B cell (primary cell): ENCODE results near the gene GUCY2F. TPM values are rescaled to one million over a fixed set of nuclear protein-coding genes. Genes with fewer than 3 reads are reported as not detected.

Experiments
- ATAC-seq: fragments of 200-7000 bp; cut with Tn5 transposase; one replicate; pipeline ENCODE4 v1.10.0; 2021; ENCODE audit warnings: low read depth, mild to moderate bottlenecking, moderate number of reproducible peaks, moderate library complexity
- CTCF ChIA-PET: fragments of 350-600 bp; sonication (Branson Sonifier 250); formaldehyde crosslinking; loops from one replicate; lab custom pipeline; 2021; ENCODE audit warnings: antibody characterized with exemption, inconsistent platforms; lab: Charles Lee
- POLR2A ChIA-PET: fragments of 350-600 bp; sonication (Branson Sonifier 250); formaldehyde crosslinking; loops from one replicate; lab custom pipeline; 2021; ENCODE audit warnings: antibody characterized with exemption; lab: Charles Lee
- DNase-seq: peaks from one replicate; pipeline ENCODE4 v3.0.0; 2013
- H2AFZ ChIP-seq: 2 replicates; pipeline ENCODE4 v1.6.1; 2012; ENCODE audit warnings: mild to moderate bottlenecking, low read depth, low read length; ENCODE audit not compliant: insufficient read depth, poor library complexity, severe bottlenecking
- H3K27ac ChIP-seq, 2 donors: 1 replicate in 1 of 2; 2 replicates in 1 of 2; pipeline ENCODE4 v1.5.1; 2012 to 2013; ENCODE audit warnings: low read length in 2 of 2, mild to moderate bottlenecking in 2 of 2, moderate library complexity in 1 of 2
- H3K27me3 ChIP-seq, 4 experiments: fragments of 200-600 bp in 1 of 4; sonication (generic) in 1 of 4; replicated peaks in 1 of 4; 1 replicate in 2 of 4; 2 replicates in 2 of 4; pipeline versions ENCODE4 v1.6.1 to v1.7.0; 2013 to 2016; ENCODE audit warnings: low read length in 3 of 4, mild to moderate bottlenecking in 2 of 4, mixed read lengths in 1 of 4, moderate library complexity in 1 of 4; ENCODE audit not compliant: insufficient read depth in 4 of 4, control insufficient read depth in 3 of 4; ENCODE audit errors: control extremely low read depth in 1 of 4
- H3K36me3 ChIP-seq, 2 experiments: replicated peaks in 1 of 2; 1 replicate in 1 of 2; 2 replicates in 1 of 2; pipeline versions ENCODE4 v1.6.1 to v1.7.1; 2013; ENCODE audit warnings: low read length in 1 of 2; ENCODE audit not compliant: insufficient read depth in 2 of 2, control insufficient read depth in 1 of 2; ENCODE audit errors: control extremely low read depth in 1 of 2, extremely low read depth in 1 of 2
- H3K4me1 ChIP-seq, 2 donors: fragments of 200-600 bp in 1 of 2; sonication (generic) in 1 of 2; 1 replicate in 1 of 2; 2 replicates in 1 of 2; pipeline versions ENCODE4 v1.5.1 to v1.6.1; 2013 to 2017; ENCODE audit warnings: low read length in 2 of 2; ENCODE audit not compliant: control insufficient read depth in 2 of 2, insufficient read depth in 2 of 2
- H3K4me2 ChIP-seq: replicated peaks from 2 replicates; pipeline ENCODE3; 2012; ENCODE audit warnings: mild to moderate bottlenecking, low read depth, low read length; ENCODE audit not compliant: poor library complexity, severe bottlenecking
- H3K4me3 ChIP-seq, 5 experiments: fragments of 200-600 bp in 1 of 5; sonication (generic) in 1 of 5; 1 replicate in 3 of 5; 2 replicates in 2 of 5; pipeline versions ENCODE4 v1.5.1 to v1.7.0; 2011 to 2016; ENCODE audit warnings: low read length in 4 of 5, mild to moderate bottlenecking in 4 of 5, low read depth in 2 of 5, control low read depth in 1 of 5, moderate library complexity in 1 of 5; ENCODE audit not compliant: insufficient read depth in 1 of 5; ENCODE audit errors: control extremely low read depth in 1 of 5, extremely low read depth in 1 of 5
- H3K79me2 ChIP-seq: fragments of 200-600 bp; sonication (generic); one replicate; pipeline ENCODE4 v1.6.0; 2016; ENCODE audit warnings: low read length; ENCODE audit not compliant: control insufficient read depth, insufficient read depth
- H3K9ac ChIP-seq: fragments of 200-600 bp; sonication (generic); 2 replicates; pipeline ENCODE4 v1.6.1; 2017; ENCODE audit warnings: mild to moderate bottlenecking, low read length, moderate library complexity
- H3K9me3 ChIP-seq, 3 donors: one replicate each; pipeline versions ENCODE4 v1.6.1 to v1.7.1; 2013; ENCODE audit warnings: low read length in 2 of 3; ENCODE audit not compliant: control insufficient read depth in 2 of 3, insufficient read depth in 1 of 3; ENCODE audit errors: control extremely low read depth in 1 of 3
- H4K20me1 ChIP-seq: 2 replicates; pipeline ENCODE4 v1.6.0; 2012; ENCODE audit warnings: mild to moderate bottlenecking, low read length; ENCODE audit not compliant: insufficient read depth, control insufficient read depth, poor library complexity, severe bottlenecking
- H3K27ac Mint-ChIP-seq: one replicate; pipeline ENCODE4 v1.8.0; 2021; ENCODE audit warnings: mixed read lengths
- H3K27me3 Mint-ChIP-seq: one replicate; pipeline ENCODE4 v1.8.0; 2021; ENCODE audit warnings: mixed read lengths
- H3K4me1 Mint-ChIP-seq: one replicate; pipeline ENCODE4 v1.8.0; 2021; ENCODE audit warnings: mixed read lengths
- H3K4me3 Mint-ChIP-seq: one replicate; pipeline ENCODE4 v1.8.0; 2021; ENCODE audit warnings: mixed read lengths
- H3K9me3 Mint-ChIP-seq: one replicate; pipeline ENCODE4 v1.8.0; 2022; ENCODE audit warnings: mixed read lengths; ENCODE audit not compliant: insufficient read depth
- CTCF ChIP-seq: fragments of 200-600 bp; IDR thresholded peaks from one replicate; pipeline ENCODE4 v1.8.0; 2022; ENCODE audit warnings: antibody characterized with exemption, mild to moderate bottlenecking
- EZH2 ChIP-seq: IDR thresholded peaks from 2 replicates; pipeline ENCODE4 v1.6.1; 2012; ENCODE audit warnings: borderline replicate concordance, low read depth, mild to moderate bottlenecking, moderate library complexity, low read length; ENCODE audit not compliant: insufficient read depth, poor library complexity, severe bottlenecking
- WGBS: methylation state at CpG from one replicate; pipeline ENCODE4 v1.1.5; 2013; ENCODE audit warnings: missing lambda C conversion rate; ENCODE audit not compliant: insufficient coverage; 5-methylcytosine and 5-hydroxymethylcytosine counted together
- intact Hi-C: fragments of 100-400 bp; cut with micrococcal nuclease; formaldehyde crosslinking; loops from one replicate; pipeline ENCODE4 v1.10.0; 2022
- polyA plus RNA-seq: library from polyadenylated mRNA; depleted of rRNA; stranded (reverse); fragments of >200 nt; gene quantifications from 2 replicates; pipeline ENCODE4 v1.2.3, GENCODE V29; 2012
- total RNA-seq, 2 donors: library from RNA; stranded (reverse); fragments of 120-200 nt in 1 of 2; gene quantifications; 1 replicate in 1 of 2; 2 replicates in 1 of 2; pipeline versions ENCODE4 v1.2.3 to v1.2.4, GENCODE V29; 2013 to 2022

Gene GUCY2F
- total and polyA plus RNA-seq, 2 donors (not counting 1 experiment from before 2014, with no cell fraction given) = not detected

- H3K36me3 ChIP-seq = no peaks in the 10 kb centered on the region
- Mint-ChIP-seq H3K9me3 (peaks cover 2% of the 10 kb centered on the region), H3K27me3 (peaks cover 4% of the 10 kb centered on the region), H3K27ac (no peak overlapping the region), H3K4me3 (no peak overlapping the region), H3K4me1 (no peaks in the 10 kb centered on the region)
- ChIA-PET POLR2A (no interaction called here), CTCF (no interaction called here)
- WGBS = no CpG with 5 or more reads among the region's 2 CpGs
- H2AFZ ChIP-seq = no peak overlapping the region
- no peaks in the 10 kb centered on the region for H4K20me1 ChIP-seq
- H3K79me2 ChIP-seq = no peaks in the 10 kb centered on the region
- intact Hi-C loops = no loop called here
- H3K27me3 ChIP-seq = no peaks in the 10 kb centered on the region
- ATAC-seq = no peak
- no peaks in the 10 kb centered on the region for H3K4me1 ChIP-seq
- no peak overlapping the region for H3K9ac ChIP-seq
- no peaks in the 10 kb centered on the region for H3K9me3 ChIP-seq
- TF ChIP-seq EZH2 (no peak), CTCF (no peak)
- no peak overlapping the region for H3K4me3 ChIP-seq
- H3K27ac ChIP-seq = no peak overlapping the region
- no peak for DNase-seq
- no peak overlapping the region for H3K4me2 ChIP-seq
Observed at GRCh38 chrX:109409181-109409580, 72.7 kb downstream of the GUCY2F start.

GRCh38 chrX:109403922-109404321 lies 78.0 kb downstream of the GUCY2F start:
- H3K9ac ChIP-seq = no peak overlapping the region
- DNase-seq (no peak), ATAC-seq (no peak)
- no peaks in the 10 kb centered on the region for H3K36me3 ChIP-seq
- no peak overlapping the region for H3K27ac ChIP-seq
- H4K20me1 ChIP-seq = no peaks in the 10 kb centered on the region
- no peak overlapping the region for H3K4me3 Mint-ChIP-seq
- TF ChIP-seq EZH2 = no peak
- no peak for TF ChIP-seq CTCF
- POLR2A ChIA-PET = no interaction called here
- H3K9me3 ChIP-seq = no peaks in the 10 kb centered on the region
- no peak overlapping the region for H3K4me3 ChIP-seq
- H2AFZ ChIP-seq = no peak overlapping the region
- intact Hi-C loops = no loop called here
- H3K27ac Mint-ChIP-seq = no peak overlapping the region
- no CpG with 5 or more reads among the region's 4 CpGs for WGBS
- peaks cover 2% of the 10 kb centered on the region for H3K9me3 Mint-ChIP-seq
- H3K27me3 Mint-ChIP-seq = peaks cover 6% of the 10 kb centered on the region
- no peaks in the 10 kb centered on the region for H3K27me3 ChIP-seq
- no peaks in the 10 kb centered on the region for H3K79me2 ChIP-seq
- no peak overlapping the region for H3K4me2 ChIP-seq
- no peaks in the 10 kb centered on the region for H3K4me1 Mint-ChIP-seq
- CTCF ChIA-PET = no interaction called here
- no peaks in the 10 kb centered on the region for H3K4me1 ChIP-seq
